WTC11 (cell line): Measurements from ENCODE around the gene WFDC1.

Experiments
- EMX1 ChIP-seq: fragments of 250-450 bp; sonication (Bioruptor Pico); IDR thresholded peaks from 2 replicates; pipeline ENCODE4 v1.8.0; 2021; ENCODE audit warnings: mild to moderate bottlenecking
- FOXP1 ChIP-seq: sonication (generic); formaldehyde crosslinking; IDR thresholded peaks from 2 replicates; pipeline ENCODE4 v1.8.0; 2022; ENCODE audit warnings: missing genetic modification reagents, mild to moderate bottlenecking, moderate library complexity, borderline replicate concordance
- HMGA2 ChIP-seq: fragments of 250-450 bp; sonication (Bioruptor Pico); IDR thresholded peaks from 2 replicates; pipeline ENCODE4 v1.4.0; 2021; ENCODE audit warnings: mild to moderate bottlenecking, moderate library complexity
- SMAD3 ChIP-seq: sonication (generic); formaldehyde crosslinking; IDR thresholded peaks from 2 replicates; pipeline ENCODE4 v1.8.0; 2022; ENCODE audit warnings: missing genetic modification reagents, mild to moderate bottlenecking, borderline replicate concordance
- STAT6 ChIP-seq: sonication (generic); formaldehyde crosslinking; conservative IDR thresholded peaks from 2 replicates; pipeline ENCODE4 v1.8.1; 2023; ENCODE audit warnings: mild to moderate bottlenecking, low read depth, missing genetic modification reagents, moderate library complexity
- ZNF263 ChIP-seq: sonication (generic); formaldehyde crosslinking; IDR thresholded peaks from 2 replicates; pipeline ENCODE4 v1.8.1; 2022; ENCODE audit warnings: low read depth, mild to moderate bottlenecking, moderate library complexity, missing genetic modification reagents
- TF ChIP-seq, protein P1 (sequence below): fragments of 200-600 bp; IDR thresholded peaks from 2 replicates; pipeline ENCODE4 v1.8.0; 2022; ENCODE audit warnings: antibody characterized with exemption

DNA sequence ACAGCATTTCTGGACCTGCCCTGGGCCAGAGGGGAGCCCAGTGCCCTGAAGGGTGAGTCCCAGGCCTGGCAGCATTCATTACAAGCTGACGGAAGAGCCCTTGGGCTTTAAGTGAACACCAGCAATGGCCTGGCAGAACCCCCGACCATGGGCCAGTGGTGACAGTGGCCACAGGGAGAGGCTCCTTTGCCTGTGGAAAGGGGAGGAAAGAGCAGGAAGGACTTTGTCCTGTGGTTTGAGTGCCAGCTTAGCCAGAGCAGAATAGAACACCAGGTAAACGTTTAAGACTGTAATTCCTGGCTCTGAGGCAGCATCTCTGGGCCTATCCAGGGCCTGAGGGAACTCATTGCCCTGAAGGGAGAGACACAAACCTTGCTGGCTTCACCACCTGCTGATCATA lies 39.4 kb downstream of the WFDC1 start:
- TF ChIP-seq SMAD3 (CRISPR knock-in tag) (no peak), STAT6 (CRISPR knock-in tag) (no peak), ZNF263 (CRISPR knock-in tag) (no peak), HMGA2 (CRISPR knock-in tag) (no peak), FOXP1 (CRISPR knock-in tag) (no peak), EMX1 (CRISPR knock-in tag) (no peak)
- TF ChIP-seq, protein P1, sequence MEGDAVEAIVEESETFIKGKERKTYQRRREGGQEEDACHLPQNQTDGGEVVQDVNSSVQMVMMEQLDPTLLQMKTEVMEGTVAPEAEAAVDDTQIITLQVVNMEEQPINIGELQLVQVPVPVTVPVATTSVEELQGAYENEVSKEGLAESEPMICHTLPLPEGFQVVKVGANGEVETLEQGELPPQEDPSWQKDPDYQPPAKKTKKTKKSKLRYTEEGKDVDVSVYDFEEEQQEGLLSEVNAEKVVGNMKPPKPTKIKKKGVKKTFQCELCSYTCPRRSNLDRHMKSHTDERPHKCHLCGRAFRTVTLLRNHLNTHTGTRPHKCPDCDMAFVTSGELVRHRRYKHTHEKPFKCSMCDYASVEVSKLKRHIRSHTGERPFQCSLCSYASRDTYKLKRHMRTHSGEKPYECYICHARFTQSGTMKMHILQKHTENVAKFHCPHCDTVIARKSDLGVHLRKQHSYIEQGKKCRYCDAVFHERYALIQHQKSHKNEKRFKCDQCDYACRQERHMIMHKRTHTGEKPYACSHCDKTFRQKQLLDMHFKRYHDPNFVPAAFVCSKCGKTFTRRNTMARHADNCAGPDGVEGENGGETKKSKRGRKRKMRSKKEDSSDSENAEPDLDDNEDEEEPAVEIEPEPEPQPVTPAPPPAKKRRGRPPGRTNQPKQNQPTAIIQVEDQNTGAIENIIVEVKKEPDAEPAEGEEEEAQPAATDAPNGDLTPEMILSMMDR = no peak
